Endodermal cell (in vitro differentiated cells): Measurements from ENCODE around the gene NPPC. TPM values are rescaled to one million over a fixed set of nuclear protein-coding genes. Genes with fewer than 3 reads are reported as not detected.
"Not testable (repeated sequence)": the region's sequence is repeated elsewhere in the genome, so short reads cannot be mapped to it uniquely, and the experiment has no call there.

Experiments used
- DNase-seq: peaks from one replicate; pipeline ENCODE4 v3.0.0-alpha.2; 2017
- H3K27ac ChIP-seq: 2 replicates; pipeline ENCODE4 v1.5.1; 2013; ENCODE audit warnings: mild to moderate bottlenecking, low read depth, low read length, moderate library complexity
- H3K27me3 ChIP-seq: 2 replicates; pipeline ENCODE4 v1.6.1; 2013; ENCODE audit warnings: mild to moderate bottlenecking, low read length, moderate library complexity; ENCODE audit not compliant: insufficient read depth, control insufficient read depth, poor library complexity, severe bottlenecking
- H3K36me3 ChIP-seq: 2 replicates; pipeline ENCODE4 v1.7.0; 2013; ENCODE audit warnings: mild to moderate bottlenecking, low read length, moderate library complexity; ENCODE audit not compliant: control insufficient read depth, insufficient read depth
- H3K4me1 ChIP-seq: one replicate; pipeline ENCODE4 v1.7.0; 2013; ENCODE audit warnings: low read length; ENCODE audit not compliant: control insufficient read depth, insufficient read depth
- H3K4me3 ChIP-seq: 2 replicates; pipeline ENCODE4 v1.5.1; 2013; ENCODE audit warnings: mild to moderate bottlenecking, low read length, moderate library complexity
- H3K9ac ChIP-seq: 2 replicates; pipeline ENCODE4 v1.6.1; 2013; ENCODE audit warnings: mild to moderate bottlenecking, low read length, moderate library complexity; ENCODE audit not compliant: poor library complexity, severe bottlenecking; ENCODE audit errors: extremely low read depth
- H3K9me3 ChIP-seq: 2 replicates; pipeline ENCODE4 v1.6.1; 2013; ENCODE audit warnings: mild to moderate bottlenecking, low read length, moderate library complexity; ENCODE audit not compliant: control insufficient read depth
- H3K27ac Mint-ChIP-seq: 2 replicates; pipeline ENCODE4 v1.8.0; 2020; ENCODE audit warnings: mixed read lengths
- H3K27me3 Mint-ChIP-seq: 2 replicates; pipeline ENCODE4 v1.8.0; 2021; ENCODE audit warnings: mild to moderate bottlenecking, mixed read lengths; ENCODE audit not compliant: insufficient read depth
- H3K36me3 Mint-ChIP-seq: 2 replicates; pipeline ENCODE4 v1.8.0; 2020; ENCODE audit warnings: low read depth, mixed read lengths
- H3K4me1 Mint-ChIP-seq: 2 replicates; pipeline ENCODE4 v1.8.0; 2020; ENCODE audit warnings: mixed read lengths
- H3K4me3 Mint-ChIP-seq: 2 replicates; pipeline ENCODE4 v1.8.0; 2020; ENCODE audit warnings: mild to moderate bottlenecking, moderate library complexity, mixed read lengths
- H3K9me3 Mint-ChIP-seq: 2 replicates; pipeline ENCODE4 v1.8.0; 2020; ENCODE audit warnings: mild to moderate bottlenecking, mixed read lengths
- CTCF ChIP-seq: fragments of 200-600 bp; sonication (generic); conservative IDR thresholded peaks from 2 replicates; pipeline ENCODE4 v1.5.0; 2021; ENCODE audit warnings: antibody characterized with exemption, mild to moderate bottlenecking
- WGBS, 2 experiments: methylation state at CpG; one replicate each; pipeline versions ENCODE4 v1.1.5 to v1.1.7; 2013; ENCODE audit warnings: missing lambda C conversion rate in 2 of 2, mixed read lengths in 1 of 2; ENCODE audit not compliant: insufficient coverage in 1 of 2, insufficient read length in 1 of 2; 5-methylcytosine and 5-hydroxymethylcytosine counted together
- total RNA-seq, 2 donors: library from RNA; stranded (reverse); fragmentation: NEBNext Ultra II Directional in 1 of 2; extraction: Animal tissue kit (Norgen Biotek cat#: 25700) in 1 of 2; gene quantifications; 2 replicates in 1 of 2; 3 replicates in 1 of 2; pipeline ENCODE4 v1.2.1, GENCODE V29; 2021

NPPC gene
- total RNA-seq, 2 donors from 2014 or later = 0.84 TPM; not detected in 1

- Mint-ChIP-seq H3K4me3 (no peak overlapping the region), H3K9me3 (peaks cover 6% of the 10 kb centered on the region), H3K27ac (no peak overlapping the region), H3K4me1 (no peaks in the 10 kb centered on the region), H3K36me3 (no peaks in the 10 kb centered on the region), H3K27me3 (peaks cover 17% of the 10 kb centered on the region)
- H3K4me1 ChIP-seq = no peaks in the 10 kb centered on the region
- WGBS, 2 experiments = 88 to 100% methylated on average over 3 to 6 of the region's 7 CpGs
- TF ChIP-seq CTCF = no peak
- no peak overlapping the region for H3K27ac ChIP-seq
- DNase-seq = no peak
- H3K27me3 ChIP-seq = no peaks in the 10 kb centered on the region
- no peak overlapping the region for H3K4me3 ChIP-seq
- no peak overlapping the region for H3K9ac ChIP-seq
- H3K9me3 ChIP-seq = no peaks in the 10 kb centered on the region
- H3K36me3 ChIP-seq = no peaks in the 10 kb centered on the region
Measured at GRCh38 chr2:231882646-231883045, 43.5 kb downstream of the NPPC start.

GRCh38 chr2:231880371-231880770, 45.8 kb downstream of the NPPC start:
- not testable (repeated sequence) for H3K27ac ChIP-seq, H3K27me3 Mint-ChIP-seq, H3K4me1 Mint-ChIP-seq, H3K36me3 ChIP-seq, H3K9ac ChIP-seq, H3K9me3 Mint-ChIP-seq, DNase-seq, H3K27ac Mint-ChIP-seq, H3K4me3 Mint-ChIP-seq, H3K4me3 ChIP-seq, H3K4me1 ChIP-seq, H3K9me3 ChIP-seq, H3K36me3 Mint-ChIP-seq, H3K27me3 ChIP-seq
- 86 to 89% methylated on average over 2 to 4 of the region's 4 CpGs for WGBS, 2 experiments

GRCh38 chr2:231879216-231879615, 47.0 kb downstream of the NPPC start:
- Histone ChIP-seq H3K36me3 (no peaks in the 10 kb centered on the region), H3K9me3 (no peaks in the 10 kb centered on the region), H3K4me3 (no peak overlapping the region), H3K9ac (no peak overlapping the region), H3K4me1 (no peaks in the 10 kb centered on the region), H3K27ac (no peak overlapping the region), H3K27me3 (no peaks in the 10 kb centered on the region)
- Mint-ChIP-seq H3K4me3 (no peak overlapping the region), H3K9me3 (no peaks in the 10 kb centered on the region), H3K27me3 (peaks cover 3% of the 10 kb centered on the region), H3K27ac (no peak overlapping the region), H3K36me3 (no peaks in the 10 kb centered on the region), H3K4me1 (no peaks in the 10 kb centered on the region)
- WGBS, 2 experiments = 93 to 96% methylated on average over 7 of the region's 7 CpGs
- no peak for DNase-seq
- no peak for TF ChIP-seq CTCF
